DOHH2 (cell line): Measurements from ENCODE around the gene ELOVL5.

Experiments
- H3F3A ChIP-seq: fragments of 200-600 bp; sonication (generic), shearing (Covaris generic); 2 replicates; pipeline ENCODE4 v1.6.0; 2016; ENCODE audit warnings: antibody characterized with exemption, mild to moderate bottlenecking; ENCODE audit not compliant: control insufficient read depth, insufficient read depth
- H3K27ac ChIP-seq: fragments of 200-600 bp; sonication (generic); 2 replicates; pipeline ENCODE4 v1.5.1; 2014; ENCODE audit warnings: low read depth, mild to moderate bottlenecking, low read length, moderate library complexity
- H3K27me3 ChIP-seq: fragments of 200-600 bp; sonication (generic); 2 replicates; pipeline ENCODE4 v1.6.1; 2014; ENCODE audit warnings: mild to moderate bottlenecking, low read length, mixed read lengths; ENCODE audit not compliant: control insufficient read depth
- H3K36me3 ChIP-seq: fragments of 200-600 bp; sonication (generic); 2 replicates; pipeline ENCODE4 v1.6.1; 2014; ENCODE audit warnings: mild to moderate bottlenecking, low read length, moderate library complexity, mixed read lengths; ENCODE audit not compliant: control insufficient read depth
- H3K4me1 ChIP-seq: fragments of 200-600 bp; sonication (generic); 2 replicates; pipeline ENCODE4 v1.6.1; 2014; ENCODE audit warnings: mild to moderate bottlenecking, low read length, mixed read lengths; ENCODE audit not compliant: control insufficient read depth
- H3K4me2 ChIP-seq: fragments of 200-600 bp; sonication (generic); 2 replicates; pipeline ENCODE4 v1.6.0; 2014; ENCODE audit warnings: mild to moderate bottlenecking, low read length, moderate library complexity
- H3K4me3 ChIP-seq: fragments of 200-600 bp; sonication (generic); 2 replicates; pipeline ENCODE4 v1.5.1; 2014; ENCODE audit warnings: mild to moderate bottlenecking, low read length, mixed read lengths
- H3K79me2 ChIP-seq: fragments of 200-600 bp; sonication (generic); 2 replicates; pipeline ENCODE4 v1.6.1; 2014; ENCODE audit warnings: mild to moderate bottlenecking, low read length, mixed read lengths; ENCODE audit not compliant: control insufficient read depth
- H3K9me2 ChIP-seq: fragments of 200-600 bp; sonication (generic); replicated peaks from 2 replicates; pipeline ENCODE4 v1.6.1; 2014; ENCODE audit warnings: mild to moderate bottlenecking, low read length, mixed read lengths; ENCODE audit not compliant: control insufficient read depth
- H3K9me3 ChIP-seq: fragments of 200-600 bp; sonication (generic); 2 replicates; pipeline ENCODE4 v1.6.1; 2014; ENCODE audit warnings: antibody characterized with exemption, low read length, mixed read lengths; ENCODE audit not compliant: control insufficient read depth, insufficient read depth
- H4K20me1 ChIP-seq: fragments of 200-600 bp; sonication (generic); 2 replicates; pipeline ENCODE4 v1.6.0; 2014; ENCODE audit warnings: low read depth, mild to moderate bottlenecking, antibody characterized with exemption, low read length, moderate library complexity; ENCODE audit not compliant: control insufficient read depth, insufficient read depth
- EZH2phosphoT487 ChIP-seq: fragments of 200-600 bp; sonication (generic); IDR thresholded peaks from 2 replicates; pipeline ENCODE4 v1.6.1; 2017; ENCODE audit warnings: borderline replicate concordance, mild to moderate bottlenecking, antibody characterized with exemption, low read length, moderate library complexity, mixed read lengths
- TF ChIP-seq, protein P1 (sequence below): fragments of 200-600 bp; sonication (generic); IDR thresholded peaks from one replicate; pipeline ENCODE4 v1.5.1; 2014; ENCODE audit warnings: antibody characterized with exemption, mild to moderate bottlenecking, low read depth, low read length; ENCODE audit not compliant: poor library complexity, severe bottlenecking

Gene ELOVL5, protein sequence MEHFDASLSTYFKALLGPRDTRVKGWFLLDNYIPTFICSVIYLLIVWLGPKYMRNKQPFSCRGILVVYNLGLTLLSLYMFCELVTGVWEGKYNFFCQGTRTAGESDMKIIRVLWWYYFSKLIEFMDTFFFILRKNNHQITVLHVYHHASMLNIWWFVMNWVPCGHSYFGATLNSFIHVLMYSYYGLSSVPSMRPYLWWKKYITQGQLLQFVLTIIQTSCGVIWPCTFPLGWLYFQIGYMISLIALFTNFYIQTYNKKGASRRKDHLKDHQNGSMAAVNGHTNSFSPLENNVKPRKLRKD

DNA sequence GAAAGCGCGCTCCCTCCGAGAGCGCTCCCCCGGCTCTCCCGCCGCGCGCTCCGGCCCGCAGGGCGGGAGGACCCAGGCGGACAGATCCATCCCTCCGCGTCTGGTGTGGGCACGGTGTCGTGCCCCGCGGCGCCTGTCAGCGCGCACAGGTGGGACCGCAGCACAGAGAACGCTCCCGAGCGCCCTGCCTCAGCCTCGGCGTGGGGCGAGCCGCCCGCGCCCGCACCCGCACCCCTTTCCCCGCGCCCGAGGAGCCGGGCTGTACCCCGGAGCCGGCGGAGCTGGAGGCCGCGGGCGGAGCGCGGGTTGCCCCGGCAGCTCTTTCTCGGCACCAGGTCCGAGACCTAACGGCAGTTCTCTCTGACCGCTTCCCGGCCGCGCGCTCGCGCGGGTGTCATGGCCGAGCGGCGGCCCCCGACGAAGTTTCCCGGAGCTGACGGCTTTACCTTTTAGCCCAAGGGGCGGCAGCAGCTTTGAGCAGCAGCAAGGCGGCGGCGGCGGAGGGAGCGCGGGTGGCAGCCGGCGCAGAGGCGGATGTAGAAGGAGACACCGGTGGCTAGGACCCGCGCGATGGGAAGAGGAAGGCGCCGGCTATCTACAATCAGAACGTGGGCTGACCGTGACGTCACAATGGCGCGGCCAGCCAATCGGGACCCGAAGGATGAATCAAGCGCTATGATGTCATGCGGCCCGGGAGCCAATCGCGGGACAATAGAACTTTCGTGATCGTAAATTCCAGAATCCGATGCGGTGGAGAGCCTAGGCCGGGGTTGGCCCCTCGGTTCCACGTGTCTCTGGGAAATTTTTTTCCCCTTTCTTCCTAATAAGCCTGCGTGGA lies at the start of gene ELOVL5:
Gene ELOVL5 (minus strand): TSS at position 580 of the 838 bp plus-strand sequence. CDS start 53,251 bp downstream, outside the sequence.
- H3F3A ChIP-seq = no peaks in the 10 kb centered on the region; the same call in 1 of the 2 replicates
- peaks cover 5% of the 10 kb centered on the region for H3K27me3 ChIP-seq
- no peaks in the 10 kb centered on the region for H3K9me3 ChIP-seq
- peak within 1 kb of the TSS; percentile 77 for H3K27ac ChIP-seq
- H3K9me2 ChIP-seq = no peaks in the 10 kb centered on the region
- peaks cover 30% of the 10 kb centered on the region for H4K20me1 ChIP-seq
- TF ChIP-seq, protein P1, sequence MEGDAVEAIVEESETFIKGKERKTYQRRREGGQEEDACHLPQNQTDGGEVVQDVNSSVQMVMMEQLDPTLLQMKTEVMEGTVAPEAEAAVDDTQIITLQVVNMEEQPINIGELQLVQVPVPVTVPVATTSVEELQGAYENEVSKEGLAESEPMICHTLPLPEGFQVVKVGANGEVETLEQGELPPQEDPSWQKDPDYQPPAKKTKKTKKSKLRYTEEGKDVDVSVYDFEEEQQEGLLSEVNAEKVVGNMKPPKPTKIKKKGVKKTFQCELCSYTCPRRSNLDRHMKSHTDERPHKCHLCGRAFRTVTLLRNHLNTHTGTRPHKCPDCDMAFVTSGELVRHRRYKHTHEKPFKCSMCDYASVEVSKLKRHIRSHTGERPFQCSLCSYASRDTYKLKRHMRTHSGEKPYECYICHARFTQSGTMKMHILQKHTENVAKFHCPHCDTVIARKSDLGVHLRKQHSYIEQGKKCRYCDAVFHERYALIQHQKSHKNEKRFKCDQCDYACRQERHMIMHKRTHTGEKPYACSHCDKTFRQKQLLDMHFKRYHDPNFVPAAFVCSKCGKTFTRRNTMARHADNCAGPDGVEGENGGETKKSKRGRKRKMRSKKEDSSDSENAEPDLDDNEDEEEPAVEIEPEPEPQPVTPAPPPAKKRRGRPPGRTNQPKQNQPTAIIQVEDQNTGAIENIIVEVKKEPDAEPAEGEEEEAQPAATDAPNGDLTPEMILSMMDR = no peak
- TF ChIP-seq EZH2phosphoT487 = no peak
- H3K36me3 ChIP-seq = peaks cover 47% of the 10 kb centered on the region
- H3K4me1 ChIP-seq = peaks cover 57% of the 10 kb centered on the region
- peak within 1 kb of the TSS; percentile 88 for H3K4me3 ChIP-seq
- peaks cover 61% of the 10 kb centered on the region for H3K79me2 ChIP-seq
- H3K4me2 ChIP-seq = peak within 1 kb of the TSS; percentile 87

DNA sequence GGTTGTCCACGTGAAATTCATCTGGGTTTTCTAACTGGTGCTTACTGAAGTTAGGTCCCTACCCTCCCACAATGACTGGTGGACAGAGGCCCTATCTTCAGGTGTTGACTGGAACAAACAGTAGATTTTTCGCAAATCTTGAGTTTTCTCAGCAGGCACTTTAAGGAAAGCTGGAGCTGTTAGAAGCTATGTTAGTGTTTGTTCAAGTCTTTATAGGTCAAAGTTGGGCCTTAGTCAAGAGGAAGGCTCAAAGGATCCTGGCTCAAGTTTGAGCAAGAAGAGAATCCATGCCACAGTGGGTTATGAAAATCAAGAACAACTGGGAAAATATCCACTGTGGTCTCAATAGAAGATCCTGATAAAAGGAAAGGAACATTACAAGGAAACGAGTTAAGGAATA lies 48.5 kb upstream of the ELOVL5 start:
- Histone ChIP-seq H3K36me3 (no peaks in the 10 kb centered on the region), H3K79me2 (no peaks in the 10 kb centered on the region), H3K4me1 (peaks cover 5% of the 10 kb centered on the region), H3K4me3 (no peak overlapping the region), H3K9me2 (no peaks in the 10 kb centered on the region), H4K20me1 (no peaks in the 10 kb centered on the region), H3K27me3 (peaks cover 11% of the 10 kb centered on the region; the same call in 1 of the 2 replicates), H3K27ac (no peak overlapping the region), H3K4me2 (no peak overlapping the region), H3K9me3 (no peaks in the 10 kb centered on the region), H3F3A (no peaks in the 10 kb centered on the region)
- TF ChIP-seq, protein P1 = no peak
- no peak for TF ChIP-seq EZH2phosphoT487

DNA sequence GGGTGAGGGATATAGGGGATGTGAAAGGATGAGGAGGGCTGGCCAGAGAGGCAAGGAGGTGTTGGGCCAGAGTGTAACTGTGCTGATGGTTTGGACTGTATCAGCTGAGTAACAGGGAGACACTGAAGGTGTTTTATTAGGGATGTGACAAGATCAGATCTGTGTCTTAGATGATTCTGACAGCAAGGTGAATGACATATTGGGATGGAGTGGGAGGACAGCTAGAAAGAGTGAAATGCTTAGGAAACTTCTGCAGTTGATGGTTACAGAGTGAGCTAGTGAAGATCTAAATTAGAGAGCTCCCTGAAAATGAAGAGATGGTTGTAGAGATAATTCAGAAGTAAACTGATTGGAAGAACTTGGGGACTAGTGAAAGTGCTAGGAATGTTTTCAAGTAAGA lies 47.2 kb upstream of the ELOVL5 start:
- no peak overlapping the region for H3K4me3 ChIP-seq
- H4K20me1 ChIP-seq = no peaks in the 10 kb centered on the region
- H3K27me3 ChIP-seq = peaks cover 11% of the 10 kb centered on the region; the same call in 1 of the 2 replicates
- H3K9me2 ChIP-seq = no peaks in the 10 kb centered on the region
- H3K4me1 ChIP-seq = peaks cover 18% of the 10 kb centered on the region
- no peaks in the 10 kb centered on the region for H3F3A ChIP-seq
- no peak overlapping the region for H3K27ac ChIP-seq
- no peaks in the 10 kb centered on the region for H3K79me2 ChIP-seq
- no peaks in the 10 kb centered on the region for H3K36me3 ChIP-seq
- TF ChIP-seq EZH2phosphoT487 = no peak
- TF ChIP-seq, protein P1 = no peak
- H3K9me3 ChIP-seq = no peaks in the 10 kb centered on the region
- H3K4me2 ChIP-seq = no peak overlapping the region
